ENCODE results near the gene ZMYND15.

The ZMYND15 gene

DNA sequence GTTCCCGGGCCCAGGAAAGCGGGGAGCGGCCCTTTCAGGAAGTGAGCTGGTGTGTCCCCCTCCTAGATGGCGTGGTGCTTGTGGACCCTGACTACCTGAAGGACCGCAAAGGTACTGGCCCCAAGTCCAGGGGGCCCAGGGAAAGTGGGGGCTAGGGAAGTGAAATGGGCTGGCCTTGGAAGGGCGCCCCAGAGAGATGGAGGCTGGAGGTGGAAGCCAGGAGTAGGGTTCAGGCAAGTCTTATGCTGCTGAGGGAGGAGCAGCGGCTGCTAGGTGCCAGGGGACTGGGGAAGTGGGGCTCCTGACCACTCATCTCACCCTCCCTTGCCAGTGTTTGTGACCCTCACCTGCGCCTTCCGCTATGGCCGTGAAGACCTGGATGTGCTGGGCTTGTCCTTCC lies 23.6 kb upstream of the ZMYND15 start:
- DNase-seq: no peak

DNA sequence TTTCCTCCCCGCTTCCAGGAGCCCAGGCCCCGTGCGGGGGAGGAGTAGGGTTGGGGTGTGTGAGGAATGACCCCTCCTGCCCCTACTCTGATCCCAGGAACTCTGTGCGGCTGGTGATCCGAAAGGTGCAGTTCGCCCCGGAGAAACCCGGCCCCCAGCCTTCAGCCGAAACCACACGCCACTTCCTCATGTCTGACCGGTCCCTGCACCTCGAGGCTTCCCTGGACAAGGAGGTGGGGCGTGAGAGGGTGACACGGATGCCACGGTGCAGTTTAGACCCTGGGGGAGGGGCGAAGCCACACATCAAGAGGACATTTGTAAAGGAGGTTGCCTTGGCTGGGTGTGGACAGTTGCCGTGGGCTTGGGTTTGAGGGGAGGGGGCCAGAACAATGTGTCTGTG lies 21.8 kb upstream of the ZMYND15 start:
- no peak for DNase-seq

DNA sequence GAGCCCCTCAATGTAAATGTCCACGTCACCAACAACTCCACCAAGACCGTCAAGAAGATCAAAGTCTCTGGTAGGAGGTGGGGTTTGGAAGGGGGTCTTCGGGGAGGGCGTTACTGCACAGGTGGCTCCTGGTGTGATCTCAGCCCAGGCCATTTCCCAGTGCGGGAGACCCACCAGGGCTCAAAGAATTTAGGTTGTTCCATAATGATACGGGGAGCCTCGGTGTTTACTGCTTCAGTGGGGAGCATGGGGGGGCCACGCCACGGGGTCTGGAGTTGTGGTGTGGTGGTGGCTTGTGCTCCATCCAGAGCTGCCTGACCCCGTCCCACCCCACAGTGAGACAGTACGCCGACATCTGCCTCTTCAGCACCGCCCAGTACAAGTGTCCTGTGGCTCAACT lies 21.4 kb upstream of the ZMYND15 start:
- DNase-seq: no peak

DNA sequence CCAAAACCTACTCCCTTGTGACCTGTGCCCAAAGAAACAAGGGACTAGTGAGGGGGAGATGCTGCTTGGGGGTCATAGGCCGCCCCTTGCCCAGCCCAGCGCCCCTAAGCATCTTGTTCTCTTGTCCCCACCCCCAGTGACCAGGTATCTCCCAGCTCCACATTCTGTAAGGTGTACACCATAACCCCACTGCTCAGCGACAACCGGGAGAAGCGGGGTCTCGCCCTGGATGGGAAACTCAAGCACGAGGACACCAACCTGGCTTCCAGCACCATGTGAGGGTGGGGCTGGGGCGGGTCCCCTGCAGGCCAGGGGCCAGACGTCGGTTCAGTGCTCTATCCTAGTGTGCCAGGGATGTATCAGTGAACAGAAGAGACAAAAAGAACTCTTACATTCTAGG lies 20.5 kb upstream of the ZMYND15 start:
- no peak for DNase-seq

DNA sequence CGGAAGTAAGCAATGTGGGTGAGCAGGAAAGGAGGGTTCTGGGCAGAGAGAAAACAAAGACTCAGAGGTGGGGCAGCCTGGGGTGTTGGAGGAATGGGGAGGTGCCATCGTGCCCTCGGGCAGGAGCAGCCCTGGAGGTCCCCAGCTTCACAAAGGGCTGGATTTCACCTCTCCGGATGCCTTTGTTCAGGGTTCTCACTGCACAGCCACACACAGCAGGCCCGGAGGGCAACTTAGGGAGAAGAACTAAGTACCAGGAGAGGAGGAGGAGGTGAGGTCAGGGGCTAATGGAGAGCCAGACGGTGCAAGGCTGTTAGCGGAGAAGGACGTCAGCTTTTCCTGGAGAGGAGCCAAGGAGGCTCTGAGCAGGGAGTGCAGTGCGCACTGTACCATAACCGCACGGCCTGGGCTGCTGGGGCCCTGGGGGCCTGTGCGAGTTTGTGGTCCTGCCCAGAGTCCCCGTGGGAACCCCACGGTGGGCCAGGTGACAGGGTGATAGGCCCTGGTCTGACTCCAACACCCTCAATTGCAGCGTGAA lies 19.9 kb upstream of the ZMYND15 start:
- DNase-seq: no peak

DNA sequence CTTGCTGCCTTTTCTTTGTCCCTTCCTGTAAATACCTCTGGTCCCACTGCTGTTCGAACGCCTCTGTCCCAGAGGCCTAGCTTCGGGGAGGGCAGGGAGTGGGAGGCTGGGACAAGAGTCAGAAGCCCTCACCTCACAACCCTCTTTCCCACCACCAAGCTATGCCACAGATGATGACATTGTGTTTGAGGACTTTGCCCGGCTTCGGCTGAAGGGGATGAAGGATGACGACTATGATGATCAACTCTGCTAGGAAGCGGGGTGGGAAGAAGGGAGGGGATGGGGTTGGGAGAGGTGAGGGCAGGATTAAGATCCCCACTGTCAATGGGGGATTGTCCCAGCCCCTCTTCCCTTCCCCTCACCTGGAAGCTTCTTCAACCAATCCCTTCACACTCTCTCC lies 18.8 kb upstream of the ZMYND15 start:
- no peak for DNase-seq

DNA sequence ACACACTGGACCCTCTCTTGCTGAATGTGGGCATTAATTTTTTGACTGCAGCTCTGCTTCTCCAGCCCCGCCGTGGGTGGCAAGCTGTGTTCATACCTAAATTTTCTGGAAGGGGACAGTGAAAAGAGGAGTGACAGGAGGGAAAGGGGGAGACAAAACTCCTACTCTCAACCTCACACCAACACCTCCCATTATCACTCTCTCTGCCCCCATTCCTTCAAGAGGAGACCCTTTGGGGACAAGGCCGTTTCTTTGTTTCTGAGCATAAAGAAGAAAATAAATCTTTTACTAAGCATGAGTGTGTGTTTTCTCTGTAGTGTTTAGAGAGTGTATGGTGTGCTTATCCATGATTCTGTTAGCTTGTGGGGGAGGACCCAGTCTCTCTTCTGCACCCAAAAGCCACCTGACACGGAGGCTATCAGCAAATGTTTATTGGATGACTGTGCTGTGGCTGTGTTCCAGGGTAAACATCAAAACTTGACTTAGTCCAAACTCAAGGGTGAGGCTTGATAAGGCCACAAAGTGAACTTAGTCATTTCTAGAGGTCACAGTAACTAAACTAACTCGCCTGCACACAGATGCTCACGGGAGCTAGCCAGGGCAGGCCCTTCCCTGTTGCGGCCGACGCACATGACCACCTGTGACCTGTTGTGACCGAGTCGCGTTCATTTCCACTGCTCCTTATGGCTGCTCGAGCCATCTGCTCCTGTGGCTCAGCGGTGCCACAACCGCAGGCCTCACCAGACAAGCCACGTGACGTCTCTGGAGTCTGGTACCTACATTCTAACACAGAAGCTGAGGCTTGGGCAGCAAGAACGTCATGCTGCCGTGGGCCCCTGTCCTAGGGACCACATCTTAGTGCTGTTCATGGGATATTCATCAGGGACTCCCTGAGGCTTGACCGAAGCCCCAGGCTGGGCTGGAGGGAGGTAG lies 18.2 kb upstream of the ZMYND15 start:
- no peak for DNase-seq

DNA sequence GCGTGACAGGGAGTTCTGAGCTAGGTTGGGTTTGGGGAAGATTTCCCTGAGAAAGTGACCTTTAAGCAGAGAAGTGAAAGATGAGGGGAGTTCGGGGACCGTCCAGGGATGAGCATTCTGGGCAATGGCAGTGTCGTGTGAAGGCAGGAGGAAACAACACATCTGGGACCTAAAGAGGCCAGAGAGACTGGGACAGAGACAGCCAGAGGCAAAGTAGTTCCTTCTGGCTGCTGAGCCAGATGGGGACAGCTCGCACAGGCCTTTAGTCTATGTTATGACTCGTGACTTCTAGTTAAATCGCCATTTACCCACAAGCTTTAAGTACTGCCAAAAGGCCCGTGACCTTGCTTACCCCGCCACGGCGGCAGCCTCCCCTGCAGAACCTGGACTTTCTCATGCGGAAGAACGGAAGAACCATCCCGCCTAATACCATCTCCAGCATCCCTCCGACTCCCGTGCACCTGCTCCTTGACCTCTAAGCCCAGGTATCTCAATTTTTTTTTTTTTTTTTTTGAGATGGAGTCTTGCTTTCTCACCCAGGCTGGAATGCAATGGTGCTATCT lies 16.9 kb upstream of the ZMYND15 start:
- no peak for DNase-seq

DNA sequence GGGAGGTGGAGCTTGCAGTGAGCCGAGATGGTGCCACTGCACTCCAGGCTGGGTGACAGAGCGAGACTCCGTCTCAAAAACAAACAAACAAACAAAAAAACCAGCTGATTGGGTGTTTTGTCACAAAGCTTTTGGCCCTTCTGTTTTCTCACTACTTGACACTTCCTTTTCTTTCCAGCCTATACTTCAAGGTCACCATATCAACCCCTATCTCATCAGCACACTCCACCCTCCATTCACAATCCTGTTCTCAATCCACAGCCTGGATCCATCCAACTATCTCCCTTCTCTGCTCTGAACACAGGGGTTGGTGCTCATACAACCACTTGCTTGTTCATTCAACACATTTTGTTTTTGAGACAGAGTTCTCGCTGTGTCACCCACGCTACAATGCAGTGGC lies 15.0 kb upstream of the ZMYND15 start:
- DNase-seq: no peak

DNA sequence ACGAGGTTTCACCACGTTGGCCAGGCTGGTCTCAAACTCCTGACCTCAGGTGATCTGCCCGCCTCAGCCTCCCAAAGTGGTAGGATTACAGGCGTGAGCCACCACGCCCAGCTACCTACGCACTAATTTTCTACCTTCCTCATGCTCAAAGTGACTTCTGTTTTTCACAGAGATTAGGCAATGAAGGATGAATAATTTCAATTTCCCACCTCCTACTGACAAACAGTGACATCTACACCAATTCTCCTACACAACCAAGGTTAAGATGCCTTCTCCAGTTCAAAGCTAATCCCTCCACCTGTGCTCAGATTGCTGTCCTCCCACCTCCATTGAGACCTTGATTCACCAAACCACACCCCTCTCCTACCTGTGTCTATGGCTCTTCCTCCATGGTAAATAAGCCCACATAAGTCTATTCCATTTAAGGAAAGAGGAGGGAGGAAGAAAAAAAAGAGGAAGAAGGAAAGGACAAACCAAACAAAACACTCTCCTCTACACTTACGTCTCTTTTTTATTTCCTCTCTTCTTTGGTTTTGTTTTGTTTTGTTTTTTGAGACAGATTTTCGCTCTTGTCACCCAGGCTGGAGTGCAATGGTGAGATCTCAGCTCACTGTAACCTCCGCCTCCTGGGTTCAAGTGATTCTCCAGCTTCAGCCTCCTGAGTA lies 13.9 kb upstream of the ZMYND15 start:
- no peak for DNase-seq

DNA sequence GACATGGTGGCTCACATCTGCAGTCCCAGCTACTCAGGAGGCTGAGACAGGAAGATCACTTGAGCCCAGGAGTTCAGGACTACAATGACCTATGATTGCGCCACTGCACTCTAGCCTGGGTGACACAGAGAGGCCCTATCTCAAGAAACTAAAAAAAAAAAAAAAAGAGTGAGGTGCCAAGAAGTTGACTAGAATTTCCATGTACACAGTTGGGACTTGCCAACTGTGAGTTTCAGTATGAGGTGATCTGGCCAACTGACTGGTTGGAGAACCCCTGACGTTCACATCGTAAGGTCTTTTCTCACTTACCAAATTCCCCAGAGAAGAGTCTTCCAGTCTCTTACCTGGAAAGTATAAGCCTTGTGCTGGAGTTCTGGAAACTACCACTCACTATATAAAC lies 11.5 kb upstream of the ZMYND15 start:
- DNase-seq: no peak

DNA sequence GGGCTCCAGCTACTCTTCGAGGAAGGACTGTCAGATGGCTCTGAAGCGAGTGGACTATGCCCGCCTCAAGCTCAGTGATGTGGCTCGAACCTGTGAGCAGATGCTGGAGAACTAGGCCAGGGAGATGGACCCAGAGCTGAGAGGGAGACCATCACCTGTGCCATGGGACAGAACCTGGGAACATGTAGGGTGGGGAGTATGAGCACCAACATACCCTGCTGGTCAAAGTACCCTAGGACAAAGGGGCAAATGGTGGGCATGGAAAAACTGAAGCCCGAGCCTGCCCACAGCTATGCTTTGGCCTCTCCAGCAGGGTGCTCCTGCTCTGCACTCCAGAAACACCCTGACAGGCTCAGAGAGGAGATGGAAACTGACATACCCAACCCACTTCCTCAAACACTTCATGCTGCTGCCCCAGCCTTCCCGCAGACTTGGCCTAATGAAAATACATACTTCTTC lies 6.5 kb upstream of the ZMYND15 start:
- DNase-seq: no peak

DNA sequence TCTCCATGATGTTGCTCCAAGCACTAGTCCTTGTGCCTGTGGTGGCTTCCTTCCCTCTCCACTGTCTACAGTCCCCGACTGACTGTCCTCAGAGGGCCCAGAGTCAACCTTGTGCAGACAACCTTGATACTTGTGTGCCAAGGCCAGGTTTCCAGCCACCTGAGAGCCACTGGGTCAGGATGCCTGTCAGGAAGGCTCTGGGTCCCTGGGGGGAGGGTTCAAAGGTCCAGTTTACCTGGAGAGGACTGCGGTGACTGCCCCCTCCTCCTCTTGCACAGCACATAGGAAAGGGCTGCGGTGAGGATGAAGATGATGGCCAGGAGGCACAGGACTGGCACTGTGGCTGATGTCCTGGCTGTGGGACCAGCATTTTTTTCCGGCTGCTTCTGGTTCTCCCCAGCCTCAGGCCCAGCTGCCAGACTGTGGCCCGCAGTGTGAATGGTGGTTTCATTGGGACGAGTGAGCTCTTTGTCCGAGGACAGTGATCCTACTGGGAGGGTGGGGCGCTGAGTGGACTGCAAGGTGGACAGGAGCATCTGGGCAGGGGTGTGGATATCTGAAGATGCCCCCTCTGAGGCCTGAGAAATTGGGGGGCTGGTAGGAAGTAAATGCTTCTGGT lies 4.7 kb upstream of the ZMYND15 start:
- no peak for DNase-seq

DNA sequence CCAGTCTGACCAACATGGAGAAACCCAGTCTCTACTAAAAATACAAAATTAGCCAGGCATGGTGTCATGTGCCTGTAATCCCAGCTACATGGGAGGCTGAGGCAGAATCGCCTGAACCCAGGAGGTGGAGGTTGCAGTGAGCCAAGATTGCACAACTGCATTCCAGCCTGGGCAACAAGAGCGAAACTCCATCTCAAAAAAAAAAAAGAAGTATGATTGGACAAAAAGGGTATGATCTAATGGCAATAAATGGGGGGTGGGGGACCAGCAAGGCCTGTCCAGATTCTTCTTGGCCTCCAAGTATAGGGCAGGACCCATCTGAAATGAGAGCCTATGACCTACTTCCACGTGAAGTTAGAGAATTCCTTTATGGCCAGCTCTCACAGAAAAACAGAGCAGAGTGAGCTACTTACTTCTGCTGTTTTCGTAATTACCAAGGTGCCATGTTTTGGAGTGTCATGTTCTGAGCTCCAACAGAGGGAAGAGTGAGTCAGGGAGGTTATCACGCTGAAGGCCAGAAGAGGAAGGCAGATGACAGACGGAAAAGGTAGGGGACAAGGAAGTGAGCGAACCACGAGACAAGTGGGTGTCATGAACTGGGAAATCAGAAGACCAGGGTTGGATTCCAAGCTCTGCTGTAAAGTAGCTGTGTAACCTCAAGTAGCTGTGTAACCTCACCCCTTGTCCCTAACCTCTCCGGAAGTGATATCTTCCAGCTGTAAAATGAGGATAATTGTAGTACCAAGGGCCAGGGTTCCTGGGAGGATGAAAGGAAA lies 3.6 kb upstream of the ZMYND15 start:
- DNase-seq: no peak

DNA sequence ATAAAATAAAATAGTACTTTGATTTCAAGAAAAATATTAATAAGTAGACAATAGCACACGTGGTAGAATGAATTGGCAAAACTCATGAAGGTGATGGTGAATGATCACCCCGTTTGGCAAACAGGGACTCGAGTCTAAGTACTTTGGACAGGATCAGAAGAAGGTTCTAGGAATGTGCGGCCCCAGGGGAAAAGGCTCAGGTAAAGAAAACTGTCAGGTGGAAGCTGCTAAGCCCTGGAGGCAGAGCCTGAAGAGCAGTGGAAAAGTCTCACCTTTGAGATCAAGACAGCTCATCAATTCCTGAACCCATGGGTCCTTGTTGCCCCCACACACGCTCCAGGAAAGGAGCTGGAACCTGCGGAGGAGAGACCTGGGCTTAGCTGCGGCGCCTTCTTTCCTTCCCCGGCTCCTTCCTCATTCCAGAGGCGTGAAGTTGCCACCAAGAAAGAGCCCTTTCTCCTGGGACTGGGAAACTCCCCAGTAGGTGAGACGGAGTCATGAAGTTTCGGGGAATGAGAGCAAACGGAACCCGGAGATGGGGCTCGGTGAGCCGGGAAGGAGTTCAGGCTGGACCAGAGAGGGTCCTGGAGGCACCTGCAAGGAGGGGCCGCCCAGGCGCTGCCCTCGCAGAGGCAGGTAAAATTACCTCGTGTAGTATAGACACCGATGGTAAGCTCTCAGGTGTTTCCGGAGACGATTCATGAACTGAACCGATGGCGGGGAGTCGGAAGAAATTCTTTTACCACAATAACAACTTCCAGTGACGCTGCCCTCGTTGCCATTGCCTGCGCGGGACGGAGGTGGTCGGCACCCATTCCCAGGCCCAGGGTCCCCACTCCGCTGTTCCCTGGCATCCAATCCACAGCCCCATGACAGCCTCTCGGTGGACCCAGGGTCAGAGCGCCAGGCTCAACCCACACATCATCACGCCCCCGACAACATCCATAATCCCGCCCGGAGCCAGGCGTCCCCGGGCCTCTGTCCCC lies 1.2 kb upstream of the ZMYND15 start:
- DNase-seq: no peak

DNA sequence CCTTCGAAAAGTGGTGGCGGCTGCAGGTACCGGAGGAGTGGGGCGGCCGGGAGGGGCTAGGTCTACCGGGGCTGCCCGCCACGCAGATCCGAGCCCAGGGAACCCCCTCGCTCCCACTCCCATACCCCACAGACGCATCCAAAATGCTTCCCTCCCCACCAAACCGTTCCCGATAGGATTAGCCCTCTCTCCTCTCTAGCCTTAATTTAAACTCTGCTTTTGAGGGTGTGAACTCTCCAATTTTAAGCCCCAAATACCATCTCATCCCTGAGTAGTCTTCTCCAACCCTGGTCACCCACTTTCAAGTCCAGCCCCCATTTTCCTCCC lies 355 bp downstream of the ZMYND15 start:
- DNase-seq: no peak

DNA sequence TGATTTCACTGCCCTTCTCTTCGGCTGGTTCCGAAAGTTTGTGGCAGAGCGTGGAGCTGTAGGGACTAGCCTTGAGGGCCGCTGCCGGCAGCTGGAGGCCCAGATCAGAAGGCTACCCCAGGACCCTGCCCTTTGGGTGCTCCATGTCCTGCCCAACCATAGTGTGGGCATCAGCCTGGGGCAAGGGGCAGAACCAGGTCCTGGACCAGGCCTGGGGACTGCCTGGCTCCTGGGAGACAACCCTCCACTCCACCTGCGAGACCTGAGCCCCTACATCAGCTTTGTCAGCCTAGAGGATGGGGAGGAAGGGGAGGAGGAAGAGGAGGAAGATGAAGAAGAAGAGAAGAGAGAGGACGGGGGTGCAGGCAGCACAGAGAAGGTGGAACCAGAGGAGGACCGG lies 951 bp downstream of the ZMYND15 start:
- DNase-seq: no peak

DNA sequence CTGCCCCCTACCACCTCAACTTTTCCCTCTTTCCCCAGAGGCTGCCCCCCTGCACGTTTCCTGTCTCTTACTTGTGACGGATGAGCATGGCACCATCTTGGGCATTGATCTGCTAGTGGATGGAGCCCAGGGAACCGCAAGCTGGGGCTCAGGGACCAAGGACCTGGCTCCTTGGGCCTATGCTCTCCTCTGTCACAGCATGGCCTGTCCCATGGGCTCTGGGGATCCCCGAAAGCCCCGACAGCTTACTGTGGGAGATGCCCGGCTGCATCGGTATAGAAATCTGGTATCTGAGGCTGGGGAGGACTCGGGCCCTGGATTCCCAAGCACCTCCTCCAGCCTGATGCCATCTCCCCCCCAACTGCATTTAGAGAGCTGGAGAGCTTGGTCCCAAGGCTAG lies 1.9 kb downstream of the ZMYND15 start:
- DNase-seq: no peak

DNA sequence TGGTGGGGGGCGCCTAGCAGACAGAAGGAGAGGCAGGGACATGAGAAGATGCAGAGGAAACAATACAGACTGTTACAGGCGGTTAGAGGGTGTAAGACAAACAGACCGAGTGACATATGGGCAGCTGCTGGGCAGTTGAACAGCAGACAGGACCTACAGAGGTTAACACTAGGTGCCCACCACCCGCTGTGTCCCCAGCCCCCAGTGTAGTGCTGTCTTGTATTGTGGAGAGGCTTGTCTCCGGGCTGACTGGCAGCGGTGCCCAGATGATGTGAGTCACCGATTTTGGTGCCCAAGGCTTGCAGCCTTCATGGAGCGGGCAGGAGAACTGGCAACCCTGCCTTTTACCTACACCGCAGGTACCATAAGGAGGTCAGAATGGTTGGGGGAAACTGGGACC lies 2.5 kb downstream of the ZMYND15 start:
- no peak for DNase-seq

DNA sequence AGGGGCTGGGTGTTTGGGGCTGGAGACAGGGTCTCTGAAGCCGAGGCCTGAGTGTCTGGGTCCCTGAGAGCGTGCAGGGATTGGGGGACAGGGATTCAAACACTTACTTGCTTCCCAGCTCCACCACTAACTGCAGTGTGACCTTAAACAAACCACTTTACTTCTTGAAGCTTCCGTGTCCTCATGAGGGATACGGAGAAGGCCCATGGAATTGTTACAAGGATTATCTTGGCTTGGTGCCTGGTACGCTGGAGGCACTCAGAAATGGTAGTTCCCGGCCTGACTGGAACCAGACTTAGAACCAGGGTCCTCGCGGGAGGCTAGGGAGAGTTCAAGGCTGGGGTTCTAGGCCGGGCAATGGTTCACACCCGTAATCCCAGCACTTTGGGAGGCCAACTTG lies 3.0 kb downstream of the ZMYND15 start:
- DNase-seq: no peak

DNA sequence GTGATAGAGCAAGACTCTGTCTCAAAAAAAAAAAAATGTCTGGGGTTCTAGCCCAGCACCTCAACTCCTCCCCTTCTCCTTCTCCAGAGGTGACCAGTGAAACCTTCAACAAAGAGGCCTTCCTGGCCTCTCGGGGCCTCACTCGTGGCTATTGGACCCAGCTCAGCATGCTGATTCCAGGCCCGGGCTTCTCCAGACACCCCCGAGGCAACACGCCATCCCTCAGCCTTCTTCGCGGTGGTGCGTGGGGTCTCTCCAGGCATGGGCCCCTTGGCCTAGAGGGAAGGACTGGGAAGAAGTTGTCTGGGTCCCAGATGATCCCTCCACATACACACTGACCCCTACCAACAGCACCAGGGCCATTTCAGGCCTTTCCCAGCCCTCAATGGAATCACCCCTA lies 3.6 kb downstream of the ZMYND15 start:
- DNase-seq: no peak
